T-helper 17 cell (primary cell): Measurements from ENCODE around the gene CHKA. TPM values are rescaled to one million over a fixed set of nuclear protein-coding genes. Genes with fewer than 3 reads are reported as not detected.
"Not testable (repeated sequence)": the region's sequence is repeated elsewhere in the genome, so short reads cannot be mapped to it uniquely, and the experiment has no call there.

ENCODE experiments used
- ATAC-seq: fragments of 150-1000 bp; cut with Tn5 transposase; 2 replicates; pipeline ENCODE4 v1.10.0; 2021; ENCODE audit warnings: mild to moderate bottlenecking, moderate library complexity
- DNase-seq, 3 donors: peaks; one replicate each; pipeline versions ENCODE4 v3.0.0 to v3.0.0-alpha.2; 2020 to 2021
- H3K9me3 ChIP-seq: one replicate; pipeline ENCODE4 v1.7.0; 2013; ENCODE audit warnings: low read length, mild to moderate bottlenecking; ENCODE audit not compliant: control insufficient read depth, poor library complexity, severe bottlenecking
- H3K27ac Mint-ChIP-seq: one replicate; pipeline ENCODE4 v1.8.0; 2022; ENCODE audit warnings: mild to moderate bottlenecking, moderate library complexity, mixed read lengths
- H3K27me3 Mint-ChIP-seq: one replicate; pipeline ENCODE4 v1.8.0; 2022; ENCODE audit warnings: mixed read lengths
- H3K36me3 Mint-ChIP-seq: one replicate; pipeline ENCODE4 v1.8.0; 2022; ENCODE audit warnings: low read depth, mixed read lengths
- H3K4me1 Mint-ChIP-seq: one replicate; pipeline ENCODE4 v1.8.0; 2022; ENCODE audit warnings: mild to moderate bottlenecking, mixed read lengths
- H3K4me3 Mint-ChIP-seq: one replicate; pipeline ENCODE4 v1.8.0; 2022; ENCODE audit warnings: mild to moderate bottlenecking, moderate library complexity, mixed read lengths
- total RNA-seq, 4 donors: library from RNA in 2 of 4; stranded (reverse) in 2 of 4; gene quantifications; one replicate each; pipeline ENCODE4 v1.2.3 and lab custom pipeline; 2022 to 2026

The CHKA gene
- total RNA-seq, 2 donors from 2014 or later: 7.4 to 9.8 TPM

DNA sequence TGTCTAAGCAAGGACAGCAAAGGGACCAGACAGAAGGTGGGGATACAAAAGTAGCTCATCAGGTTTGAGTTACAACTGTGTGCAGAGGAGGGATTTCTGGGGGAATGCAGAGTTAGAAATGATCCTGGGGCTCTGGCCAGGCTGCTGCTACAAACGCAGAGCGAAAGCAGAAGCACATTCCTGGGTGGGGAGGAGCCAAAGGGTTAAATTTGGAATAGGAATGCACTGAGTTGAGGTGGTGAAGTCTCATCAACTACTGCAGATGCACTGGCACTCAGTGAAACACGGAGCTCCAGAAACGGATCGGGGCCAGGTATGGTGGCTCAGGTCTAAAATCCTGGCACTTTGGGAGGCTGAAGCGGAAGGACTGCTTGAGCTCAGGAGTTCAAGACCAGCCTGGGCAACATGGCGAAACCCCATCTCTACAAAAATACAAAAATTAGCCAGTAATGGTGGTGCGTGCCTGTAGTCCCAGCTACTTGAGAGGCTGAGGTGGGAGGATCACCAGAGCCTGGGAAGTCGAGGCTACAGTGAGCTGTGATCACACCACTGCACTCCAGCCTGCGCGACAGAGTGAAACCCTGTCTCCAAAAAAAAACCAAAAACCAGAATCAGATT, 3.2 kb downstream of the CHKA start:
- ATAC-seq: no peak
- Mint-ChIP-seq H3K27ac (no peak overlapping the region), H3K27me3 (no peaks in the 10 kb centered on the region), H3K36me3 (no peaks in the 10 kb centered on the region), H3K4me1 (peaks cover 10% of the 10 kb centered on the region), H3K4me3 (no peak overlapping the region)
- H3K9me3 ChIP-seq: no peaks in the 10 kb centered on the region
- DNase-seq: no peak

DNA sequence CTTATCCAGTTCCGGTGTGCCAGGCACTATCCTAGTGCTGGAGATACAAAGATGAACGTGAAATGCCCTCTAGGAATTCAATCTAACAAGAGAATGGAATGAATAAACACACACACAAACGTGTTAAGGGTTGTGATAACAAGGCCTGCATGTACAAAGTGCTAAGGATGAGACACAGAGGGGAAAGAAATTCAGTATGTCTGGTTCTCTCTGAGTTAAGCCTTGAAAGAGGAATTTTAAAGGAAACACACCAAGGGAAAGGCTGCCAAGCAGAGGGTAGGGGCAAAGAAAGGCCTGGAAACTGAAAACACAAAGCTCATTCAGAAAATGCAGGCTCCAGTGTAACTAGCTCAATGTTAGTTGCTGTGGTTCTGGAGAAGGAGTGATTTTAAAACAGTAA, 4.2 kb downstream of the CHKA start:
- Mint-ChIP-seq H3K4me3 (no peak overlapping the region), H3K36me3 (no peaks in the 10 kb centered on the region), H3K27me3 (no peaks in the 10 kb centered on the region), H3K27ac (no peak overlapping the region), H3K4me1 (peaks cover 8% of the 10 kb centered on the region)
- no peak for ATAC-seq
- no peak for DNase-seq
- H3K9me3 ChIP-seq: no peaks in the 10 kb centered on the region

DNA sequence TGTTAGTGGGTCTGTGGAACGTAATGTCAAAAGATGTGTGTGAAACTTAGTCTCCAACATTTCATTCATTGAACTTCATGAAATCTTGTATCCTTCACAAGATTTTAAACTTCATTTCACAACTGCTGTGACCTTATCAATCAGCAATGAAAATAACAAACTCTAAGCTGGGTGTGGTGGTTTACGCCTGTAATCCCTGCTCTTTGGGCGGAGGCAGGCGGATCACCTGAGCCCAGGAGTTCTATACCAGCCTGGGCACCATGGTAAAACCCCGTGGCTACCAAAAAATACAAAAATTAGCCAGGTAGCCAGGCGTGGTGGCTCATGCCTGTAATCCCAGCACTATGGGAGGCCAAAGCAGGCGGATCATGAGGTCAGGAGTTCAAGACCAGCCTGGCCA, 5.1 kb downstream of the CHKA start:
- no peak for ATAC-seq
- Mint-ChIP-seq H3K27me3 (no peaks in the 10 kb centered on the region), H3K4me3 (no peak overlapping the region)

DNA sequence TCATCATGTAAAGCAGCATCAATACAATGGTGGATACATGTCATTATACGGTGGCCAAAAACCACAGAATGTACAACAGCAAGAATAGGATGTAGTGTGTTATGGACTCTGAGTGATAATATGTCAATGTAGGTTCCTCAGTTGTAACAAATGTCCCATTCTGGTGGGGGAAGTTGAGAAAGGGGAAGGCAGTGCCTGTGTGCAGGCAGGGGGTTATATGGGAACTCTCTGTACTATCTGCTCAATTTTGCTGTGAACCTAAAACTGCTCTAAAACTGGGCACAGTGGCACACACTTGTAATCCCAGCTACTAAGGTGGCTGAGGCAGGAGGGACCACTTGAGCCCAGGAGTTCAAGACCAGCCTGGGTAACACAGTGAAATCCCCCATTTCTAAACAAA, 5.9 kb downstream of the CHKA start:
- H3K4me3 Mint-ChIP-seq: no peak overlapping the region
- H3K9me3 ChIP-seq: no peaks in the 10 kb centered on the region
- DNase-seq (no peak), ATAC-seq (no peak)
- no peak overlapping the region for H3K27ac Mint-ChIP-seq
- H3K4me1 Mint-ChIP-seq: peaks cover 5% of the 10 kb centered on the region
- no peaks in the 10 kb centered on the region for H3K36me3 Mint-ChIP-seq
- no peaks in the 10 kb centered on the region for H3K27me3 Mint-ChIP-seq

More for the DNA sequence above, 5.1 kb downstream of the CHKA start:
- peaks cover 6% of the 10 kb centered on the region for H3K4me1 Mint-ChIP-seq
- no peaks in the 10 kb centered on the region for H3K9me3 ChIP-seq
- no peaks in the 10 kb centered on the region for H3K36me3 Mint-ChIP-seq
- H3K27ac Mint-ChIP-seq: no peak overlapping the region
- no peak for DNase-seq

DNA sequence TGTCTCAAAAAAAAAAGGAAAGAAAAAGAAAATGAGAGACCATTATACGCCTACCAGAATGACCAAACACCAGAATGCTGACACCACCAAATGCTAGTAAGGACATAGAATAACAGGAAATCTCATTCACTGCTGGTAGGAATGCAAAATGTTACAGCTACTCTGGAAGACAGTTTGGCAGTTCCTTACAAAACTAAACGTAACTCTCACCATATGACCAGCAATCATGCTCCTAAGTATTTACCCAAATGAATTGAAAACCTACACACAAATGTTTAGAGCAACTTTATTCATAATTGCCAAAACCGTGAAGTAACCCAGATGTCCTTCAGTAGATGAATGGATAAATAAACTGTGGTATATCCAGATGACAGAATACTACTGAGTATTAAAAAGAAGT, 7.2 kb downstream of the CHKA start:
- H3K4me1 Mint-ChIP-seq: peaks cover 3% of the 10 kb centered on the region
- H3K9me3 ChIP-seq: no peaks in the 10 kb centered on the region
- no peak overlapping the region for H3K27ac Mint-ChIP-seq
- H3K36me3 Mint-ChIP-seq: no peaks in the 10 kb centered on the region
- no peak for DNase-seq
- H3K4me3 Mint-ChIP-seq: no peak overlapping the region
- no peaks in the 10 kb centered on the region for H3K27me3 Mint-ChIP-seq
- ATAC-seq: no peak

DNA sequence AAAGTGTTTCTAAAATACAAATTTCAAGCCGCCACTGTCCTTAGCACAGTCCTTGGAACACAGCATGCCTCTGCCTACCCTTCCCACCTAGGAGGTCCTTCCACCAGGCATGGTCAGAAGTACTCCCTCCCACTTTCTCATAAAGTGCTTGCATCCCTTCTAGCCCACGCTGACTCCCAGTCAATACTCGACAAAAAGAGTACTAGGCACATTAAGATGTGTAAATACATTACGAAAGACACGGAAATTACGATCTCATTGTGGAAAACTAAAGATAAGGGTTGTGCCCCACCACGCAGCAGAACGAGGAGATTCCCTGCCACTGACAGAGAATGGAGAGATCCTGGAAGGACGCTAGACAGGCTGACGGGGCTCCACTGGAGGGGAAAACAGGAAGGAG, 13.5 kb downstream of the CHKA start:
- no peak overlapping the region for H3K4me3 Mint-ChIP-seq
- peaks cover 4% of the 10 kb centered on the region for H3K4me1 Mint-ChIP-seq
- ATAC-seq (no peak), DNase-seq (no peak)
- H3K27ac Mint-ChIP-seq: peak overlapping the region; percentile 24
- no peaks in the 10 kb centered on the region for H3K27me3 Mint-ChIP-seq
- H3K9me3 ChIP-seq: no peaks in the 10 kb centered on the region
- peaks cover 3% of the 10 kb centered on the region for H3K36me3 Mint-ChIP-seq

DNA sequence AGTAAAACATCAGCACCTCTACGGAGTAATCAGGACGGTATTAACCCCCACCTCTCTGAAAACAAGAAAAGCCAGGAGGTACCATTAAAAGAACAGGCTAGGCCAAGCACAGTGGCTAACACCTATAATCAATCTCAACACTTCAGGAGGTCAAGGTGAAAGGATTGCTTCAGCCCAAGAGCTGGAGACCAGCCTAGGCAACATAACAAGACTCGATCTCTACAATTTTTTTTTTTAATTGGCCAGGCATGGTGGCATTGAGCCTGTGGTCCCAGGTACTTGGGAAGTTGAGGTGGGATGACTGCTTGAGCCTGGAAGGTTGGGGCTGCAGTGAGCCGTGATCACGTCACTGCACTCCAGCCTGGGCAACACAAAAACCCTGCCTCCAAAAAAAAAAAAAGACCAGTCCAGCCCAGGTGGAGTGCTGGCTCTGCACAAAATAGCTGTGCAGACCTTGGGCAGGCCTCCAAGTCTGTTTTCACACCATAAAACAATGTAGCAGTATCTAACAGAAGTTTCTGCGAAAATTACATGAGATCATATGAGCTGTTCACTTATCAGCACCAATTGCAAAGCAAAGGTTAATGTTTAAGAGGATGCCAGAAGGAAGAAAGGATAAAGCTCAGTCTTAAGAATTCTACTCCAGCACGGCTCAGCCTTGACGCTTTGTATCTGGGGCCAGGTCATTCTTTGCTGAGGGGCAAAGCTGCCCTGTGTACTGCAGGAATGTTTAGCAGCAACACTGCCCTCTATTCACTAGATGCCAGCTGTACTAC, 14.8 kb downstream of the CHKA start:
- no peaks in the 10 kb centered on the region for H3K9me3 ChIP-seq
- DNase-seq (no peak), ATAC-seq (no peak)
- Mint-ChIP-seq H3K4me3 (no peak overlapping the region), H3K4me1 (peaks cover 4% of the 10 kb centered on the region), H3K27me3 (no peaks in the 10 kb centered on the region), H3K36me3 (peaks cover 3% of the 10 kb centered on the region), H3K27ac (no peak overlapping the region)

DNA sequence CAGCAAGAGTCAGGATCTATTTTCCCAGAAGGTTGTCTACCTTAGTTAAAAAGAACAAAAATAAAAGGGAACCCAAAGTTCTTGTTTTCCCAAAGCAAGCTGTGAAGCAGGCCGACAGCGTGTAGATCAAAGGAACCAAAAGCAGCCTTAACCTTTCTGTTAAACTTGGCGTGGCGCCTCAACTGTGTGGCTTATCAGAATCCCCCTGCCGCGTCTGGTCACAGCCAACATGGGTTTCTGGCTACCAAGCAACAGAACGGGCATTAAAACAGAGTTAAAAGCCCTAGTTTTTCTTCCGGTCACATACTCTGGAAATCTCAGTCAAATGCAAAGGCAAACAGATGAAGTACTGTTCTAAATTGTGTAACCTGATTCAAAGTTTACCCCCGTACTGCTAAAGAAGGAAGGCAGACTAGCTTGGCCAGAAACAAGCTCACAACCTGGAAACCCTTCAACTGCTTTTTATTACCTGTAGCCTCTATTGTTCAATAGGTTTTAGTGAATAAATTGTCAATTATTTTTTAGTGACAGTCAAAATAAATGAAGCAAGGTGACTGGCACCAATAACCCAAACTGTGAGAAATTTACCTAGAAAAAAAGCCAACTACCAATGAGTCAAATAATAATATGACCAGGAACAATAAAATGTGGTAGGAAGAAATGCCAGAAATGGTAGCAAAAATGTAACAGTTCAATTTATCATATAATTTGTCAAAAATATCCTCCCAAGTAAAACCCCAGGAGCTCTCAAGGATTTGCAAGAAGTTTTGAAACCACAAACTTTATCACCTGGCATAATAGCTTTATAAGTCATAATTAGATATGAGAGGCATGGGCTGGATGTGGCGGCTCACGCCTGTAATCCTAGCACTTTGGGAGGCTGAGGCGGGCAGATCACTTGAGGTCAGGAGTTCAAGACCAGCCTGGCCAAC, 21.4 kb downstream of the CHKA start:
- ATAC-seq (peak; percentile 74), DNase-seq (no peak)
- no peaks in the 10 kb centered on the region for H3K9me3 ChIP-seq
- Mint-ChIP-seq H3K36me3 (no peaks in the 10 kb centered on the region), H3K4me1 (peaks cover 2% of the 10 kb centered on the region), H3K27me3 (no peaks in the 10 kb centered on the region), H3K4me3 (no peak overlapping the region), H3K27ac (peak overlapping the region; percentile 27)

DNA sequence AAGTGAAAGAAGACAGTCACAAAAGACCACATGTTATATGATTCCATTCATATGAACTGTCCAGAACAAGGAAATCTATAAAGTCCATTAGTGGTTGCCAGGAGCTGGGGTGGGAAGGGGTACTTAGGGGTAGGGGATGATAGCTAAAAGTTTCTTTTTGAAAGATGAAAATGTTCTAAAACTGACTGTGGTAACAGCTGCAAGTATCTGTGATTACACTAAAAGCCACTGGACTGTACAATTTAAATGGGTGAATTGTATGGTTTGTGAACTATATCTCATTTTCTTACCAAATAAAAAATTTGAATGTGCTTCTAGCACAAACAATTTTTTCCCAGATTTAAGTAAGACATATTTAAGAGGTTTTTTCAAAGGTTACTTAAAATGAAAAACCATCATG, 22.1 kb downstream of the CHKA start:
- Mint-ChIP-seq H3K36me3 (no peaks in the 10 kb centered on the region), H3K27me3 (no peaks in the 10 kb centered on the region), H3K27ac (peak overlapping the region; percentile 27), H3K4me3 (no peak overlapping the region), H3K4me1 (peaks cover 2% of the 10 kb centered on the region)
- ATAC-seq: no peak
- no peaks in the 10 kb centered on the region for H3K9me3 ChIP-seq
- DNase-seq: no peak

DNA sequence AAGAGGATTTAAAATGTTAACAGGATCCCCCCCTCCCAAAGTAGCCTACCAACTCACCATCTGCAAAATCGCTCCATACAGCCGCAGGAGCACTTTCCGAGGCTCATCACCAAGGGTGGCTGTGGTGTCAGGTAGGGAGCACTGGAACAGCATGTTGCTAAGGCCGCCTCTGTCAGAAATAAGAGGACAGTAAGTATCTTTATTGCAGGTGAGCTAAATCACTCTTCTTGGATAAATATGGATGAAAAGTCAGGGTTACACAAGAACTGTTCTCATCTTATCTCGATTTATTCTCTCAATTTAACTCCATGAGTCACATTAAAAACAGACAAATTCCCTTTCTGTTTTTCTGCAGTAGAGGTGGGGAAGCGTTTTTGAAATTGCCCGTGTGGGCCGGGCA, 24.2 kb downstream of the CHKA start:
- Mint-ChIP-seq H3K4me1 (no peaks in the 10 kb centered on the region), H3K27ac (no peak overlapping the region), H3K4me3 (no peak overlapping the region), H3K27me3 (no peaks in the 10 kb centered on the region), H3K36me3 (no peaks in the 10 kb centered on the region)
- DNase-seq (no peak), ATAC-seq (no peak)
- no peaks in the 10 kb centered on the region for H3K9me3 ChIP-seq

DNA sequence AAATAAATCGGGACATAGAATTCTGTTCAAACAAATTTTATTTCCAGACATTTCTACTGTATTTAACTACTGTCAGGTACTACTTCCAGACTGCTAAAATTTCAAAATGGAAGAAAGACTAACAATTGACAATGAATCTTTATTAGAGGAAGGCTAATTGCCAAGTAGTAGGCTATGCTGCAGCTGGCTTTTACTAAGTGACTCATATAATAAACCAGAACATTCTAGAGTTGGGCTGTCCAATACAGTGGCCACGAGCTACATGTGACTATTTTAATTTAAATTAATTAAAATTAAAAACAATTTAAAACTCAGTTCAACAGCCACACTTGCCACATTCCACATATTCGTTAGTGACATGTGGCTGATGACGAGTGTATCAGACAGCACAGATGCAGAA, 27.6 kb downstream of the CHKA start:
- no peak for ATAC-seq
- no peaks in the 10 kb centered on the region for H3K9me3 ChIP-seq
- H3K27me3 Mint-ChIP-seq: no peaks in the 10 kb centered on the region
- H3K36me3 Mint-ChIP-seq: no peaks in the 10 kb centered on the region
- H3K4me3 Mint-ChIP-seq: no peak overlapping the region
- H3K27ac Mint-ChIP-seq: no peak overlapping the region
- no peak for DNase-seq
- no peaks in the 10 kb centered on the region for H3K4me1 Mint-ChIP-seq

DNA sequence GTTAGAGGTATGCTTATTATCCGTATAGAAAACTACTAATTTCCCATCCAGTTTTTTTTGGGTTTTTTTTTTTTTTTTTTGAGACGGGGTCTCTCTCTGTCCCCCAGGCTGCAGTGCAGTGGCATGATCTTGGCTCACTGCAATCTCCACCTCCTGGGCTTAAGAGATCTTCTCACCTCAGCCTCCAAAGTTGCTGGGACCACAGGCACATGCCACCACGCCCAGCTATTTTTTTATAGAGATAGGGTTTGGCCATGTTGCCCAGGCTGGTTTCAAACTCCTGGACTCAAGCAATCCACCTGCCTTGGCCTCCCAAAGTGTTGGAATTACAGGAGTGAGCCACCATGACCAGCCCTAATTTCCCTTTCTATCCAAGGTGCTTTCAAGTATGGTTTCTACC, 28.2 kb downstream of the CHKA start:
- not testable (repeated sequence) for H3K9me3 ChIP-seq, H3K4me1 Mint-ChIP-seq, DNase-seq, H3K27ac Mint-ChIP-seq, H3K36me3 Mint-ChIP-seq, ATAC-seq, H3K4me3 Mint-ChIP-seq, H3K27me3 Mint-ChIP-seq

DNA sequence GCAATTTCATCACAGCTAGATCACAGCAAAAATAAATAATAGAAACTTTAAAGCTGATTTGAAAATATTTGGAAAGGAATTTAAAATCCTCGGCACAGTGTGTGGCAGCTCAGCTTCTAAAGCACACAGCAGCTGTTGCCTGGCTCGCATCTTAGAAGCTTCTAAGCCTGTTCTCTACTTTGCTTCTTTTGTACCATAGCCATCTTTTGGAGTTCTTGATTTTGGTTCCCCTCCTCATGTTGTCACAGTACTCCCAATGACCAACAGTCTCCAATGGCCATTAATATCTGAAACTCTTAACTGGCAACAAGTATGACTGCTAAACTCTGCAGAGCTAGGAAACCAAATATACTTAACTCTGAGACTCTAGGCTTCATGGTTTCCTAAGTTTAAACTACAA, 28.8 kb downstream of the CHKA start:
- ATAC-seq (no peak), DNase-seq (no peak)
- Mint-ChIP-seq H3K36me3 (no peaks in the 10 kb centered on the region), H3K27me3 (no peaks in the 10 kb centered on the region), H3K27ac (no peak overlapping the region), H3K4me3 (no peak overlapping the region), H3K4me1 (no peaks in the 10 kb centered on the region)
- no peaks in the 10 kb centered on the region for H3K9me3 ChIP-seq
